Measurements from ENCODE around the gene BMS1. TPM values are rescaled to one million over a fixed set of nuclear protein-coding genes. Genes with fewer than 3 reads are reported as not detected.
A peak's percentile ranks its signal among the peaks of the same experiment; 100 is the strongest.
"Not testable (repeated sequence)": the region's sequence is repeated elsewhere in the genome, so short reads cannot be mapped to it uniquely, and the experiment has no call there.

Gene BMS1
- total RNA-seq, 3 donors from 2014 or later, result 11.0 to 14.5 (median 12.4) TPM

DNA sequence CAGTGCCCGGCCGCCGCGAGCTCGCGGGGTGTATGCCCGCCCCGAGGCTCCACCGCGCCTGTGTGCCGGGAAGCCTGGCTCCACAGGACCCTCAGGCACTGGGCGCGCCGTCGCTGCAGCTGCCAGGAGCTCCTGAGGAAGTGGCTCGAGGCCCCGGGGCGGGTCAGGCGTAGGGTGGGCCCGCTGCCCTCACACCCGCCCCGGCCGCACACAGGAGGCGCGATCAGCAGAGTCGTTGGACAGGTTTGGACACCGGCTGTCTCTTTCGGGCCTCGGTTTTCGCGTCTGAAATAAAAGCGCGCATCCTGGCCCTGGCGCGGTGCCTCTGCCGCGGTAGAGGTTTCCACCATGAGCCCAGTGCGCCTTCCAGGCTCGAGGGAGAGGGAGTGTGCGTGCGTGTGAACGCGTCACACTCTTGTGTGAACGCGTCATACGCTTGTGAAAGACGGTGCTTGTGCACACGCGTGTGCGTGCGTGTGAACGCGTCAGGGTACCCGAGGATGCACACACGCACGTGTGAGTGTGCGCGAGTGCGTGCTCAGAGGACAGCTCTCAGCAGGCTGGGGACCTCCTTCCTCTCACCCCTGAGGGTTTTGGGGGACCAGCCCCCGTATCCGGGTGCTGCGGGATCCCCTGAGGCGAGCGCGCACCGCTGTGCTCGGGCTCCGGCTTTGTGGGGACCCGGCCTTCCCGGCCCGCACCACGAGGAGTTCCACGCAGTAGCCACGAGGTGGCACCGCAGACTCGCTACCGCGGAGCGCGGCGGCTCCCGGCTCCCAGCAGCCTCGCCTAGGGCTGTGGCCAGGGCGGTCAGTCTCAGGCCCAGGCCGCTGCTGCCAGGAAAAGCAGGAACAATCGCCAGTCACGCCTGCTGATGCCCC is 83.8 kb downstream of the BMS1 start:
- DNase-seq (peak; percentile 71 to 82 (median 74)), ATAC-seq (peak; percentile 97)
- no peak overlapping the region for H3K4me3 ChIP-seq
- no peaks in the 10 kb centered on the region for H3K36me3 ChIP-seq (ENCODE audit: low read depth)
- TF ChIP-seq, protein P1, sequence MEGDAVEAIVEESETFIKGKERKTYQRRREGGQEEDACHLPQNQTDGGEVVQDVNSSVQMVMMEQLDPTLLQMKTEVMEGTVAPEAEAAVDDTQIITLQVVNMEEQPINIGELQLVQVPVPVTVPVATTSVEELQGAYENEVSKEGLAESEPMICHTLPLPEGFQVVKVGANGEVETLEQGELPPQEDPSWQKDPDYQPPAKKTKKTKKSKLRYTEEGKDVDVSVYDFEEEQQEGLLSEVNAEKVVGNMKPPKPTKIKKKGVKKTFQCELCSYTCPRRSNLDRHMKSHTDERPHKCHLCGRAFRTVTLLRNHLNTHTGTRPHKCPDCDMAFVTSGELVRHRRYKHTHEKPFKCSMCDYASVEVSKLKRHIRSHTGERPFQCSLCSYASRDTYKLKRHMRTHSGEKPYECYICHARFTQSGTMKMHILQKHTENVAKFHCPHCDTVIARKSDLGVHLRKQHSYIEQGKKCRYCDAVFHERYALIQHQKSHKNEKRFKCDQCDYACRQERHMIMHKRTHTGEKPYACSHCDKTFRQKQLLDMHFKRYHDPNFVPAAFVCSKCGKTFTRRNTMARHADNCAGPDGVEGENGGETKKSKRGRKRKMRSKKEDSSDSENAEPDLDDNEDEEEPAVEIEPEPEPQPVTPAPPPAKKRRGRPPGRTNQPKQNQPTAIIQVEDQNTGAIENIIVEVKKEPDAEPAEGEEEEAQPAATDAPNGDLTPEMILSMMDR (IDR thresholded peaks at IDR 0.05), result peak; percentile 55
- intact Hi-C loops (cut with DNase I, micrococcal nuclease), result loop anchor here (2.0 to 5.0 kb wide), 2 partner anchors 240 to 241 kb away; no protein-coding TSS in a partner anchor
- peaks cover 5% of the 10 kb centered on the region for H3K4me1 ChIP-seq (ENCODE audit: low read depth)
- no peaks in the 10 kb centered on the region for H3K9me3 ChIP-seq

DNA sequence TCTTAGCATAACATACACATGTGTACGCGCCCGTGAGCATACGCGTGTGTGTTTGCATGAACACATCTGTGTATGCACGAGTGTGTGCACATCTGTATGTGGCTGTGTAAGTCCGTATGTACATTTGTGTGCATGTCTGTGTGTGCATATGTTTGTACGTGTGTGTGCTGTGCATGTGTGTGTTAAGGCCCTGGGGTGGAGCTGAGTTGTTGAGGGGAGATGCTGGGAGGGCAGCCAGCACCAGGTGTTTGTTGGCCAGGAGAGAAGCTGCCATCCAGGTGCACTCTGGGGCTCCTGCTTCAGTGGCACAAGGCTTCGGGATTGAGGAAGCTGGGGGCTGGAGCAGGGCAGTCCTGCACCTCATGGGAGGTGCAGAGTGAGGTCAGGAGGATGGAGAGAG is 85.0 kb downstream of the BMS1 start:
- intact Hi-C loops (cut with DNase I, micrococcal nuclease), result loop anchor here (2.0 to 5.0 kb wide), 2 partner anchors 239 to 240 kb away; no protein-coding TSS in a partner anchor
- peaks cover 5% of the 10 kb centered on the region for H3K4me1 ChIP-seq (ENCODE audit: low read depth)
- ATAC-seq, result no peak
- H3K36me3 ChIP-seq (ENCODE audit: low read depth), result no peaks in the 10 kb centered on the region
- H3K9me3 ChIP-seq, result no peaks in the 10 kb centered on the region
- TF ChIP-seq, protein P1 (IDR thresholded peaks at IDR 0.05), result no peak
- DNase-seq, result no peak
- no peak overlapping the region for H3K4me3 ChIP-seq

DNA sequence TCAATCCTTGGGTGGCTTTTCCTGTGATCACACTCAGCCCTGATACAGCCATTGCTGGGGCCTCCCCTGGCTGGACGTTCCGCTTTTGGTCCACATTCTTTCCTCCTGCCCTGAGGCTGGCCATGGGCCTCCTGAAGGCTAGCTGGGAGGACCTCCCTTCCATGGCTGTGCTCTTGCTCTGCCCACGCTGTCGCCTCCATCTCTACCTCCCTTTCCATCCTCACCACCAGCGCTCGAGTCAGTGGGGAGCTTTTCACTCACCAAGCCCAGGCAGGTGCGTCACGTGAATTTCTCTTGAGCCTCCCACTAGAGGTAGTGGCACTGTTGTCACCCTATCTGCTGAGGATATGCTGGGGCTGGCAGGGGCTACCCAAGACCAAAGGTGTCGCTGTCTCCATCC is 85.9 kb downstream of the BMS1 start:
- Histone ChIP-seq H3K4me1 (ENCODE audit: low read depth) (peaks cover 5% of the 10 kb centered on the region), H3K4me3 (no peak overlapping the region), H3K36me3 (ENCODE audit: low read depth) (no peaks in the 10 kb centered on the region), H3K9me3 (no peaks in the 10 kb centered on the region)
- ATAC-seq, result no peak
- TF ChIP-seq, protein P1 (IDR thresholded peaks at IDR 0.05), result no peak
- intact Hi-C loops (cut with DNase I, micrococcal nuclease), result loop anchor here in 1 of 2 donors (5.0 kb wide), 1 partner anchor 239 kb away; no protein-coding TSS in a partner anchor
- no peak for DNase-seq

DNA sequence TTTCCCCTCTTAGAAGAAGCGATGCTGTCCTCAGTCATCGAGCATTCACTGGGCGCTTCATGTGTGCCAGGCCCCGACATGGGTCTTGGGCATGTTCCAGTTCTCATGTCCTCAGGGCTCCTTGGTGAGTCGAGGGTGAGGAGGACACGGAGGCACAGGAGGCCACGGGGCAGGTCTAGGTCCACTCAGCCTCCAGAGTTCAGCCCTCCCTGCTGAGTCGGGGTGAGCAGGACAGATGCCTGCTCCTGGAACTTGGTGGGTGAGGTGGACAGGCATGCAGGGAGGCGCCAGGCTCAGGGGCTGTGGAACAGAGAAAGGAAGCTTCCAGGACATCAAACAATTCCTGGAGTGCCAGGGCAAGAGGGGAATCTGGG is 87.4 kb downstream of the BMS1 start:
- no peak overlapping the region for H3K4me3 ChIP-seq
- ATAC-seq (no peak), DNase-seq (no peak)
- TF ChIP-seq, protein P1 (IDR thresholded peaks at IDR 0.05), result no peak
- H3K9me3 ChIP-seq, result no peaks in the 10 kb centered on the region
- intact Hi-C loops (cut with DNase I, micrococcal nuclease), result loop anchor here in 1 of 2 donors (5.0 kb wide), 1 partner anchor 237 kb away; no protein-coding TSS in a partner anchor
- peaks cover 5% of the 10 kb centered on the region for H3K4me1 ChIP-seq (ENCODE audit: low read depth)
- no peaks in the 10 kb centered on the region for H3K36me3 ChIP-seq (ENCODE audit: low read depth)

DNA sequence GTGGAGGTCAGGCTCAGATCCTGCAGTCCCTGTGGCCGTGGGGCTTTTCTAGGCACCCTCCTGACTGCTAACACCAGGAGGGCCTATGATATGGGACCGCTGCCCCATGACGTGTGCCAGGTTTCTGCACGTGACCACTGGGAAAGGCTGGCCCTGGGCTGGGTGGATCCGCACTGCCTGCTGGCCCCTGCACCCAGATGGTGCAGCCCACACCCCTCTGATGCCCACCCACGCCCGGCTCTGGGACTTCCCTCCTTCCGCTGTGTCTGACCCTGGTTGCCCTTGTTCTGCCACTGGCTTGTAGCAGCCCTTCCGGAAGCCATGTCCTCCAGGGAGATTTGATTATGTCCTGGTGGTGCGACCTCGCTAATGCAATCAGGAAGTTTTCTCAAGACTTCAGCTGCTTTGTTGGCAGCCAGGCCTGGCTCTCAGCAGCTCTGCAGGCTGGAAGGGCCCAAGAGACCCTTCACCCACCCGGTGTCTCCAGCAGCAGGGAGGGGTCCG is 88.6 kb downstream of the BMS1 start:
- intact Hi-C loops (cut with DNase I, micrococcal nuclease); DNase-seq: not testable (repeated sequence)

DNA sequence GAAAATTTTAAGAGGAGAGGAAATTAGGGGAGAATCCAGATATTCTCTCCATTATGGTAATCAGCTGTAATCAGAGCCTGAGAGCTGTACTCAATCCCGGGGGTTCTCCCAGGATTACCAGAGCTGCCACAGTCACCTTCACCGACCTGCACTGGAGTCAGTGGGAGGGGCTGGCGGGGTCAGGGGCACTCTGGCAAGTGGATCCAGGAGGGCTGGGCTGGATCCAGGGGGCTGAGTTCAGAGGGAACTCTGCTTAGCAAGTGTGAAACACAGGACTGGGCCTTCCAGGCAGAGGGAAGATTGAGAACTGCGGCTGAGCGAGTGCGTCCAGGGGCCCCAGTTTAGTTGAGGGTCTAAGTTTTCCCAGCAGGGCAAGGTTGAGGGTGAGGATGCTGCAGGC is 89.2 kb downstream of the BMS1 start:
- intact Hi-C loops (cut with DNase I, micrococcal nuclease), result no loop called here
- Histone ChIP-seq H3K36me3 (ENCODE audit: low read depth) (no peaks in the 10 kb centered on the region), H3K4me1 (ENCODE audit: low read depth) (no peaks in the 10 kb centered on the region), H3K4me3 (no peak overlapping the region), H3K9me3 (no peaks in the 10 kb centered on the region)
- ATAC-seq (no peak), DNase-seq (no peak)
- TF ChIP-seq, protein P1 (IDR thresholded peaks at IDR 0.05), result no peak

More for the DNA sequence above, 88.6 kb downstream of the BMS1 start:
- ATAC-seq; H3K4me3 ChIP-seq; H3K4me1 ChIP-seq (ENCODE audit: low read depth); H3K9me3 ChIP-seq; H3K36me3 ChIP-seq (ENCODE audit: low read depth): not testable (repeated sequence)
